Measurements from ENCODE around the gene TNFRSF14.
"Not testable (repeated sequence)": the region's sequence is repeated elsewhere in the genome, so short reads cannot be mapped to it uniquely, and the experiment has no call there.

The TNFRSF14 gene

GRCh38 chr1:2553076-2553475, 3.1 kb upstream of the TNFRSF14 start:
- not testable (repeated sequence) for DNase-seq (ENCODE audit: low read depth, low spot score)

- DNase-seq (ENCODE audit: low read depth, low spot score): no peak
Measured at GRCh38 chr1:2553871-2554620, 2.1 kb upstream of the TNFRSF14 start.

GRCh38 chr1:2554621-2555387, 1.4 kb upstream of the TNFRSF14 start:
- no peak for DNase-seq (ENCODE audit: low read depth, low spot score)

- no peak for DNase-seq (ENCODE audit: low read depth, low spot score)
Measured at GRCh38 chr1:2555634-2556276, 416 bp upstream of the TNFRSF14 start.

GRCh38 chr1:2556678-2557481, 709 bp downstream of the TNFRSF14 start:
- DNase-seq (ENCODE audit: low read depth, low spot score): no peak

- DNase-seq (ENCODE audit: low read depth, low spot score): no peak
Measured at GRCh38 chr1:2557482-2558400, 1.6 kb downstream of the TNFRSF14 start.

GRCh38 chr1:2558420-2558819, 2.2 kb downstream of the TNFRSF14 start:
- DNase-seq (ENCODE audit: low read depth, low spot score): no peak

- no peak for DNase-seq (ENCODE audit: low read depth, low spot score)
Measured at GRCh38 chr1:2558861-2559260, 2.7 kb downstream of the TNFRSF14 start.

GRCh38 chr1:2559509-2560298, 3.5 kb downstream of the TNFRSF14 start:
- no peak for DNase-seq (ENCODE audit: low read depth, low spot score)

- DNase-seq (ENCODE audit: low read depth, low spot score): no peak
Measured at GRCh38 chr1:2560299-2561073, 4.3 kb downstream of the TNFRSF14 start.

- DNase-seq (ENCODE audit: low read depth, low spot score): no peak
Measured at GRCh38 chr1:2561446-2561845, 5.3 kb downstream of the TNFRSF14 start.

- no peak for DNase-seq (ENCODE audit: low read depth, low spot score)
Measured at GRCh38 chr1:2561898-2562895, 6.0 kb downstream of the TNFRSF14 start.

- DNase-seq (ENCODE audit: low read depth, low spot score): no peak
Measured at GRCh38 chr1:2563205-2563604, 7.0 kb downstream of the TNFRSF14 start.

GRCh38 chr1:2564006-2564814, 8.0 kb downstream of the TNFRSF14 start:
- DNase-seq (ENCODE audit: low read depth, low spot score): no peak

GRCh38 chr1:2564815-2565374, 8.7 kb downstream of the TNFRSF14 start:
- no peak for DNase-seq (ENCODE audit: low read depth, low spot score)

All from astrocyte of the hippocampus (primary cell).